NK-92 treated with Interleukin-12 subunit alpha and Interleukin-12 subunit beta, amount 100 ng/mL, for 24 hours (cell line): ENCODE measurements around the gene OPCML.

Experiments
- DNase-seq: peaks from one replicate; lab custom pipeline; 2025; lab: John Stamatoyannopoulos, UW

The OPCML gene

DNA sequence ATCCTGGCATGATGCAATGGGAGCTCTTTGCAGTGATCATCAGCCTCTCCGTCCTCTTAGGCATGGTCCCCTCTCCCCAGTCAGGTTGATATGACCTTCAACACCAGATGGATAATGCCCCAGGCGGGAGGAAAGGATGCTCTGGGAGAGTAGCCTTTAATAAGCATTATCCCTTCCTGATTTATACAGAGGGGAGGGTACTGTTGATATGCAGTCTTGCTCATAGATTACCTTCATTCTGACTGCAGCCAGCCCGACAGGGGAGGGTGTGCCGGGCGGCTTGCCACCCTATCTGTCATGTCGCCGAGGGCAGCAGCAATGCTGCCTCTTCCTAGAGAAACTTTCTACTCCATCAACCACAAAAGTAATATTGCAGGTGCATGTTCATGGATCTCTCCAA is 497.4 kb downstream of the OPCML start:
- no peak for DNase-seq

DNA sequence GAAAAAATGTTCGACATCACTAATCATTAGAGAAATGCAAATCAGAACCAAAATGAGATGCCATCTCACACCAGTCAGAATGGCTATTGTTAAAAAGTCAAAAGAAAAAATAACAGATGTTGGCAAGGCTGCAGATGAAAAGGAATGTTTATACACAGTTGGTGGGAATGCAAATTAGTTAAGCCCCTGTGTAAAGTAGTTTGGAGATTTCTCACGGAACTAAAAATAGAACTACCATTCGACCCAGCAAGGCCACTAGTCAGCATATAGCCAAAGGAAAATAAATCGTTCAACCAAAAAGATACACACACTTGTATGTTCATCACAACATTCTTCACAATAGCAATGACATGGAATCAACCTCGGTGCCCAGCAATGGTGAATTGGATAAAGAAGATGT is 503.2 kb downstream of the OPCML start:
- DNase-seq = no peak

DNA sequence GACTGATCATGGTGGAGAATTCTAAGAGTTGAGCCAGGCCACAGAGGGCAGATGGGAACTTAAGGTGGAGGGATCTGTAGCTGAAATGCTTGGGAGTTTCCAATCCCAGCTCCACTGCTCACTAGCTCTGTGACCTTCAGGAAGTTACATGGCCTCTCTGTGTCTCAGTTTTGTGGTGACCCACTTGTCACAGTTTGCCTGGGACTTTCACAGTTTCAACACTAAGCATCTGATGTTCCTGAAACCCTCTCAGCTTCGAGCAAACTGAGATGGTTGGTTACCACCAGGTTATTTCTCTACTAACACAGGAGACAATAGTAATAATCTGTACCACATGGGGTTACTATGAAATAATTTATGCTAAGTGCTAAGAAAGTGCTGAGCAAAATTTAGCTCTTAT is 505.3 kb downstream of the OPCML start:
- DNase-seq = no peak

DNA sequence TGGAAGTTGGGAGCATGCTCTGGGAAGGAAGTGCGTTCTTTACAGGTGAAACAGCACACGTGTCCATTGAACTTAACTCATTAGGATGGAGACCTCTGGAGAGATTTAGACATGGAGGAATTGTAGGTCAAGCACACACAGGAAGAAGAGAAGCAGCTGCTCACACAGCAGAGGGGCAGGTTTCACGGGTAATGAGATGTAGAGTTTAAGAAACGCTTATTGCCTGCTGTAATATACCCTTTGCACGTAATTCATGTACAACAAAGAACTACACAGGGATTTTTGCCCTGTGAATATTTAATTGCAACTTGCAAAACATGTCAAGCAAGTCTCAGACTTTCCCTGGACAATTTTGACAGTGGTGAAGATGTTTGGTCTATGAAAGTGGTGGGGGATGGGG is 508.0 kb downstream of the OPCML start:
- no peak for DNase-seq

DNA sequence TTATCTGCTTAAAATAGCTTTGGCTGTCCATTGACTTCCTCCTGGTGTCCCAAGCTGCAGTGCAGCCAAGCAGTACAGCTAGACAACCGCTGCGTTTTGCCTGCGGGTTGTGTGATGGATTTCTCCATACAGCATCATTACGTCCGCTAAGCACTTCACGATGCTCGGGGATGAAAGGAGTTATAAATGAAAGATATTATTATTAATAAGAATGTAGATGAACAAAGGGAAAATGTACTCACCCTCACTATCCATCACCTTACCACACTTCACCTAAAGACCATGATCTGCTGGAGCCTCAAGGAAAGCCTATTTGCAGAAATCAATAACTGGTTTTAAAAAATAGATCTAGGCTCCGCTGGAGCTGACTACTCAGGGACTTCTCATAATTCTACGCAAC is 509.1 kb downstream of the OPCML start:
- DNase-seq = no peak

DNA sequence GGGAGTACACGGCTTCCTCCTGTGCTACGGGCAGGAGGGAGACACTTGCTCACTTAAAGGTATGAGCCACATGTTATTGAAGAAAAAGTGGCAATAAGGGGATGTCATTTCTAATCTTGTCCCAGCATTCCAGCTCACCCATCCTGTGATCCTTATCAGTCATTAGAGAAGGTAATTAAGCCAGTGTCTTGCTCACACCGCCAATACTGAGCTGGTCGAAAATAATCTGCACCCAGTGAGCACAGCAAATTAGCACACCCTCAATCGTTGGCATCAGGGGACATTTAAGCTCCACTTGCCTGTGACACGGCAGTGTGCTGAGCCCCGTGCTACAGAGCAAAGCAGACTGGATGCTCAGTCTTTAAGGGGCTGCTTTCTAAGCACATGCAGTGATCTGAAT is 510.7 kb downstream of the OPCML start:
- DNase-seq = no peak

DNA sequence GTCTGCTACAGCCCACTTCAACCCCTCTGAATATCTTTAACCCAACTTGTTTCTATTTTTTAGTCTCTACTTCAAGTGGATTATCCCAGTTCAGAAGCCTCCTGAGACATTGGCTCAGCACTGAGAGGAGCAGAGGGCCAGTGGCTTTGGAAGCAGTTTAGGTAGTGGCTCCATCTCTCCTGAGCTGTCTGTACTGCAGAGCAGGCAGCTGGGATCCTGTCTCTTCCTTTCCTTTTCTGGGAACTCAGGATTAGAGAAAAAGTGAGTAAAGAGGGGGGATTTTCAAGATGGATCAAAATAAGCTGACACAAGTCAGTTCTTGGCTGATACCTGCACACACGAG is 512.0 kb downstream of the OPCML start:
- no peak for DNase-seq

DNA sequence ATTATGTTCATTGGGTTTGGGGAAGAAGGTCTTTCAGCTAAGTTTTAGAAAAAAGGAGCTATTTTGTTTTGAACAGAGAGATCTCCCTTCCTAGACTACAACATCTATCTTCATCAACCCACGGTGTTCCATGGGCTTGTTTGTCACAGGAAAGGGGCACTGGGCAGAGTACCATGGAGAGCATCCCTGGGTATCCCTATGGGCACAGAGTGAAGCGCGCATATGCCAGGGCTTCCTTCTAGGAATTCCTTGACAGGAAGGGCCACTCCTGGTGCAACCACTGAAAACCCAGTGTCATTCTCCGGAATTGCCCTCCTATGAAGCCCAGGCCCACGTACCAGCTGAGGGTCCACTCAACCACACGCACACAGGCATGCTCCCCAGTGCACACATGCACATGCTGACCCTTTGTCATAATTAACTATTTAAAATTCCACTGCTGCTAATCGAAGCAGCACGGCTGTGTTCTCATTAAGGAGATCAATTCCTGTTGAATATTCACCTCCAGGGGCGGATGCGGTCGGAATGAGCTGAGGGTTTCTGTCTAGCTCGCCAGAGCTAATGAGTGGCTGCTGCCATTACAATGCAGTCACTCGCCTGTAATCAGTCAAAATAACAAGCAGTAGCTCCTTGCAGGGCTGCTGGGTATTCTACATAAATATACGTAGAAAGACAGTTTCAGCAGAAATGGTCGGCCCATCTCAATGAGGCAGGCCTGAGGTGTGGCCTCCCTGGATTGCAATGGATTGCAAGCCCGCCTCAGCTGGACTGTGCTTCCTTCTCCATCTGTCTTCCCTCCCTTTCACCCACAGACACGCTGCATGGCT is 512.5 kb downstream of the OPCML start:
- DNase-seq = no peak

DNA sequence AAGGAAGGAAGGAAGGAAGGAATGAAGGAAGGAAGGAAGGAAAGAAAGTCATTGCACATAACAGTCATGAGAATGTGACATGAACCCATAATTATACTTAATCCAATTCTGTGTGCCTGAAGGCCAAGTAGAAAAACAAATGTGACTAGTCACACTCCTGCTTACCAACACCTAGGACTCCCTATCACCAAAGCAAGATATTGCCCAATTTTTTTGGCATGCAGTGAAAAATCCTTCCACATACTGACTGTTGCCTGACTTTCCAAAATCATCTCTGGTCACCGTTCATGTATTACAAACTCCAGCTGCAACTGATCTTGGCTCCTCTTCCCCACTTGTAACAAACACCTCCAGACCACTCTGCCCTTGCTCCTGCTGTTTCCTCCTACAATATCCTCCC is 516.8 kb downstream of the OPCML start:
- no peak for DNase-seq

DNA sequence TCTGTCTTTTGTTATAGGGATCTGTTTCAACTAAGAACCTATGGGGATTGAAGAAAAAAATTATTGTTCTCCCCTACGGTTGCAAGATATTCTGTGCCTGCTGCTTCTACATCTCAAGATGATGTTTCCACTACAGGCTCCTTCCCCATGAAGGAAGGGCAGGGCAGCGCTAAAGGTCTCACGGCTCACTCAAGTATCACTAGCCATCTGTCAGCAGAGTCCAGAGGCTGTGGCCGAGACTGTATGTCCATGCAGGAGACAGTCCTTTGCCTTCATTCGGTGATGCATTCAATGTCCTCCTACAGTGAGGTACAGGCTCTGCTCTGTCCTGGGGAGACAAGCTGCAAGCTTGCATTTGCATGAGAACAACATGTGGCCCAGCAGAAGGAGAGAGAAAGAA is 518.0 kb downstream of the OPCML start:
- no peak for DNase-seq

DNA sequence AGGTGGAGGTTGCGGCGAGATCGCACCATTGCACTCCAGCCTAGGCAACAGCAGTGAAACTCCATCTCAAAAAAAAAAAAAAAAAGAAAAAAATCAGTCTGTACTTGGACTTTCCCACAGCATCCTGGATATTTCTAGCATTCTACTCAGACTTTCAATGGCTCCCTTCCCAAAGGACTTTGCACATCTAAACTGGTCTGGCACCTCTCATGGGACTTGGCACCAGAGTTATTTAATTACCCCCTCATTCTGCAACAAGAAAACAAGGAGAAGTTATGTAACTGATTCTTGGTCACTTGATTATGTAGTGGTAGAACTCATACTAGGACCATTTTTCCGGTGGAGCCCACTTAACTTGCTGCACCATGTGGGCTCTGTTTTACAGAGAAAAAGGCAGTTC is 519.5 kb downstream of the OPCML start:
- no peak for DNase-seq

DNA sequence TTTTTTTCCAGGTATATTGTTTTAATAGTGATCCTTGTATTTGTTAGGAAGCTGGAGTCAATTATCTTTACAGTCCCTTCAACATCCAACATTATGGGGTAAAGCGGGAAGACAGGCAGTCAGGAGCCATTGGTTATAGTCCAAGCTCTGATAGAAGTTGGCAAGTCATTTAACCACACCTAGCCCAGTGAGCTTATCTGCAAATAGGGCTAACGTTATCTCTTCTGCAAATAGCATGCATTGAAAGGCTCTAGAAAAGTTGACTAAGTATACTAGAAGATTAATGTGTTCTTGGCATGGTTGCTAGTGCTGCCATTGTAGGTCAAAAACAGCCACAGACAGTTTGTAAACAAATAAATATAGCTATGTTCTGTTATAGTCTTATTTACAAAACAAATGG is 520.7 kb downstream of the OPCML start:
- no peak for DNase-seq

DNA sequence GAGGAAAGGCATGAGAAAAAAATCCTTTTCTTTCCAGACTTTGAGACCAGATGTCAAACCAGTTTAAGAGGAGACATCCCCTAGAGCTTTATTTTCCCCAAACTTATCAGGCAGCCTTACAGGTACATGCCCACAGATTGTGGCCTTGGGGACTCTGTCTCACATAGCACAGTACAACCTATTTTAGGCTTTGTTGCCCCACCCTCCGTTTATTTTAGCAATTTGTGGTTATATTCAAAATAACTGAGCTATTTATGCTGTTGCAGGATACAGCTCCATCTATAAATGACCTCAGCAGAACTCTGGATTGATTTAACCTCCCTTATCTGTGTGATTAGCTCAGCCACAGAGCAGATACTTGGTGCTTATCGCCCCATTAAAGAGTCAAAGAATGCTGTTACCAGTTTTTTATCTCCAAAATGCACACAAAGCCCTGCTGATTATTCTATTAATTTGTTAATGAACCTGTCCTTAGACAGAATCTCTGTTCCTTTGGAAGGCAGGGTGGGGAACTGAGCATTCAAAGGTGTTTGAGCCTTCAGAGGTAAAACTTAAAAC is 525.2 kb downstream of the OPCML start:
- DNase-seq = no peak

DNA sequence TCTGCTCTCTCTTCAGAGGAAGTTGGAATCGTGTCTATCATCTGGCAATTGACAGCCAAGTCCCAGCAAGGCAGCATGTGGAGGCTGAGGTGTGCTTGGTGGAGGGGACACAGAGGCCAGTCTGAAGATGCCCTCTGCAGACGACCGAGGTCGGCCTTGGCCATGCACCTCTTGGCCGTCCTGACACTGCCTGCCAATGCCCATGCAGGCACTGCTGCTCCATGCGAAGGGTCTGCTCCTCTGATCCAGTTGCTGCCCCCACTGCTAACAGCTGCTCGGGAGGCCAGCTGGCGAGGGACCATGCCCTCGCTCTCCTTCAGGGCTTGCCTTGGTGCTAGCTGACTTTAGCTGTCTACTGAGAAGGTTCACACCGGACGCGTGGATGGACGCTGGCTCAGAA is 527.9 kb downstream of the OPCML start:
- DNase-seq = no peak

DNA sequence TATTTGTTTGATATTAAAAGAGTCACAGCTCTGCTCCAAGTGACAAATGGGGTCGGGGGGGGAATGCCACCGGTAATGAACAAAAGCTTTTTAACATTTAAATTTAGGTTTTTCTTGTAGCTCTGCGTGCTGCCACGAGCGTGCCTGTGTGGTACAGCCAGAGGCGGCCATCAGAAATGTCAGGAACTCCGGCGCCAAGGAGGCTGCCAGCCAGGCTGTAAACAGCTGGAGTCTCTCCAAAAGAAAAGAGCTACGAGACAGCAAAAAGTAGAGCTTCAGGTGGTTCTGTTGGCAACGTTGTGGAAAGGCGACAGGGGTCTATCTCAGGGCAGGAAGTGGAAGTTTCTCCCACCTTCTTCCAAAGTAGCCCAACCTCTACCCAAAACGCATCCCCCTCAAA is 532.8 kb downstream of the OPCML start:
- DNase-seq = no peak

DNA sequence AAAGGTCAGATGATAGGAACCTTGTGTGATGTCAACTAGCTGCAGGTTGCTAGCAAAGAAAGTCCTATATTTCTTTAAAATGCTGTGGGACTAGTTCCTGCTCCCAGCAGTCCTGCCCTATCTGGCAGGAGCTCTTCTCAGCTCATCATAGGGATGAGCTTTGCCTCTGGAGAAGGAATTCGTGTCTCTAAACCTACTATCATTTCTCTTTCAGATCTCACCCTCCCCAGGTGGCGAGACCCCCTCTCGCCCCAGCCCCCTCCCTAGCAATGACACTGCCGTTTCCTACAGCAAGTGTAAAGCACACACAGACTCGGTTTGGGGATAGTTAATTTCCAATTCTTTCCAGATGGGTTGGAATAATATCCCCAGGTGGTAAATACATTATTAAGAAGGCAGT is 533.3 kb downstream of the OPCML start:
- no peak for DNase-seq

DNA sequence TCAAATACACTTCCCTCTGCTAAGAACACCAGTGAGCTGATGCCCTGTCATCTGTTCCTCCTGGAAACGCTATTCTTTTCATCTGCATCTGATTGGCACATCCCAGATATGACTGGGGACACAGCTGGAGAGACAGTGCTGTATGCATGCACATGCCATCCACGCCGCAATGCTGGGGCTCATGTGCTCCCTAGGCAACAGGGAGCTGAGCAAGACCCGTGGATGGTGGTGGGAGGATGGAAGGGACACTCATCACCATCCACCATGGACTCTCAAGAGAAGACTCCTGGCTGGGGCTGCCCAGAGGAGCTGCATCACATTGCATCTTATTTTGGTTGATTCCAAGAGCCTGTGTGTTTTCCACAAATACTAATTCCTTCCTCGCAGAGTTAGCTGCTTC is 534.9 kb downstream of the OPCML start:
- DNase-seq = no peak

DNA sequence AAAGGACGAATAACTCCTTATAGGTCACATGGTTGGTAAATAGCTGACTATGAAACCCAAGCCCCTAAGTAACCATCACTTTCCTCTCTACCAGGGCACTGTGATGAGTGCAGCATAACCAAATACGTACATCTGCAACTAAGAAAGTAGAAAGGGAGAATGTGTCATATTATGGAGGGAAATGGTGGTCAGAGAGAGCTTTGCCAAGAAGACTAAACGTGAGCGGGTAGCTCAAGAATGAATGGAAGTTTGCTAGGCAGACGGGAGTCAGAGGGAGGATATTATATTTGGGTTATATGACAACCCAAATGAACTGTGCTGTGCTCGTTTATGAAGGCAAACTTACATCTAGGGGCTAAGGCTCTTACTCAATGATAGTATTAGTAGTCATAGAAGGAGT is 537.3 kb downstream of the OPCML start:
- DNase-seq = no peak

DNA sequence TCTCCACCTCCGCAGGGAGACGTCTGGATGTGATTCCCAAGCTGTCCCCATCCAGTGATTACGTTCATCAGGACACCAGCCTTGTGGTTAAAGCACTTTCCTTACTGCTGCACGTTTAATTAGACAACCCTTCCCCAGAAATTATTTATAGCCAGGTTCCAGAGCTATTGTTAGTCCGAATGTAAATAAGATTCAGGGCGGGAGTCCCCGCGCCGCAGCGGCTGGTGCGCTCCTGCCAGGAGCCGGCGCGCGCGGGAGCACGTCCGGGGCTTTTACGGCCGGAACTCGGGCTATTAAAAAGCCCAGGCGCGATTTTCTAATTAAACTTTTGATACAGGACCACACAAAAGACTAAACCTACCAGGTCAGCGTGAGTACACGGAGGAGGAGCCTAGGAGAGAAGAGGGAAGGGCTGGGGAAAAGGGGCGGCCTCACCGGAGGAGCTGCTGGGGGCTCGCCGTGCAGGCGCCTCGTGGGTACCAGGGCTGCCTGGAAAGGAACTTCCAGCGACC is 538.3 kb downstream of the OPCML start:
- DNase-seq = no peak

DNA sequence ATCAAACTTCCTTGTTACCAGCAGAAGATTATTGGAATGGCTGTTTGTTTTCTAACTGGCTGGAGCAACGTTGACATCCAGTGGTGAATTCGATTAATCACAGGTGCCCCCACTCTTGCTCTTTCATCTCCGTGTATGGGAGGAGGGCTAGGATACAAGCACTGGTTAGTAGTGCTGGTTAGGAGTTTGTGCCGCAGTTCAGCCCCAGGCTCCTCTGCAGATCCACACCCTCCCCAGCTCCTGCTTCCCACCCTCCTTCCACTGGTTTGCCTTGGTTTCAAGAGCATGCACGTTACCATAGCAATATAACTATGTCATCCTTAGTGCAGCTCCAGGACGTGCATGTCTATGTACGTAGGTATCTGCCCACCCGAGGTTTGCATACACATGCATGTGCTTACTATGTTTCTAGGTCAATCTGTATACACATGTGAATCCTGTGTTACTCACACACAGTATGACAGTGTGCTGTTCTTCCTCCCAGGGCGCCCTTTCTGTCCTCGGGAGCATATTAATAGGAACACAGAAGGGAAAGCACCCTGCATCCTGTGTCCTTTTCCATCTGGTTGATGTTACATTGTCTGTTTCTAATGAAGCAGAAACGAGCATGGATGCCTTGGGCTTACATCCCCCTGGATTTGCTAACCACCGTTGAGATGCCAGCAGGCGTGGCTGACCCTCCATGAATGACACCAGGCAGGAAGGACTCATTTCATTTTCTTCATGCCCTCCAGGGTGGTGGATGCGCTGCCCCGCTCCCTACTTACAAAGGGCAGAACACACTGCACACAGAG is 539.3 kb downstream of the OPCML start:
- DNase-seq = no peak

DNA sequence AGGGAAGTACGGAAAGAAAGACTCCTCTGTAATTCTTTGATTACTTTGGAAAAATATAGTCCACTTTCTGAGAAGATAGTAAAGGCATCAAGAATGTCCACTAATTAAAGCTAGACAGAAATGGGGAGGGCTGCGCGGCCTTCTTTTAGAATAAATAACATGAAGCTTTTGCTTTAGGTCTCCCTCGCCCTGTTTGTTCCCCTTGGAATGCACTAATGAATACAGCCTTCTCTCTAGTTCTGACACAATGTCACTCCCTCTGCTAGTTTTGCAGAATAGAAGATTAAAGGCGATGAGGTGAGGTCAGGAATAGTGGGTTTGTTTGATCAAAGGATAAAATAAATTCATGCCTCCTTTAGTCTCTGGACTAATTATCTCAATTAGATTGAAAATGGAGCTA is 543.9 kb downstream of the OPCML start:
- no peak for DNase-seq

DNA sequence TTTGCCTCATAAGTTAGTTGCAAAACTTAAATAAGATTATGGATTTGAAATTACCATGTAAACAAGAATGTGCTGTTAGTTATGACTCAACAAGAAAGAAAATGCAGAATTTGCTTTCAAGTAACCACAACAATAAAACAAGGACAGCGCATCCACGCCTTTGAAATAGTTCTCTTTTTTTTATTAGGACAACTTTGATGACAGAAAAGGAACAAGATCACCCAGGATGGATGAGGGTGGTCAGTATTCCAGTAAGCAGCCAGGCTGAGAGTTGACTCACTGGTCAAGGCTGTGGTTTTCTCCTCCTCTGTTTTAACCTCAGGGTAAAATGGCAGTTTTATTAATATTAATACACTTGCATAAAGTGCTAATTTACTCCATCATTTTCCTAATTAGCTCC is 544.4 kb downstream of the OPCML start:
- DNase-seq = no peak

DNA sequence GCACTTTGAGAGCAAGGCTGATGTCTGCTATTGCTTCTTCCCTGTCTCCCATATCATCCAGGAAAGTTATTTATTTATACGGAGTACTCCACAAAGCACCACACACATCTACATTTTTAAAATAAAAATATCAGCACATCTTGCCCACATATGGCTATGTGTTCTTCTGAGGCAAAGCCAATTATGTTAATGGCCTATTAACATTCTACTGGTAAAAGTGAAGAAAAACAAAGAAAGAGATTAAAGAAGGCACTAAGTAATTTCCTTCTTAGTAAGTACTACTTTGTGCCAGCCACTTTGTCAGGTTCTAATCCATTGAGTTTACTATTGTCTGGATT is 548.7 kb downstream of the OPCML start:
- DNase-seq = no peak
